Measurements from ENCODE around the gene AP2B1. TPM values are rescaled to one million over a fixed set of nuclear protein-coding genes. Genes with fewer than 3 reads are reported as not detected.
A peak's percentile ranks its signal among the peaks of the same experiment; 100 is the strongest.

AP2B1 gene
- total RNA-seq, 1 experiment from 2014 or later: 87.9 TPM

- no peak for DNase-seq (ENCODE audit: low read depth)
These were observed 142.3 kb downstream of the AP2B1 start for GRCh38 chr17:35729405-35729833.

GRCh38 chr17:35730400-35731005, 143.4 kb downstream of the AP2B1 start:
- no peak for DNase-seq (ENCODE audit: low read depth)

- DNase-seq (ENCODE audit: low read depth): peak; percentile 68
These were observed 144.3 kb downstream of the AP2B1 start, which contains the start of gene RASL10B for GRCh38 chr17:35731239-35731916. RASL10B (plus strand) TSS chr17:35731639; CDS start chr17:35735185, 3,546 bp downstream.

- DNase-seq (ENCODE audit: low read depth): no peak
These were observed 145.0 kb downstream of the AP2B1 start for GRCh38 chr17:35731917-35732805.

GRCh38 chr17:35732806-35733136, 145.6 kb downstream of the AP2B1 start:
- no peak for DNase-seq (ENCODE audit: low read depth)

GRCh38 chr17:35733366-35733765, 146.2 kb downstream of the AP2B1 start:
- DNase-seq (ENCODE audit: low read depth): no peak

- DNase-seq (ENCODE audit: low read depth): no peak
These were observed 147.3 kb downstream of the AP2B1 start for GRCh38 chr17:35734396-35734795.

GRCh38 chr17:35735036-35735805, 148.1 kb downstream of the AP2B1 start:
- DNase-seq (ENCODE audit: low read depth): no peak

- DNase-seq (ENCODE audit: low read depth): no peak
These were observed 149.1 kb downstream of the AP2B1 start for GRCh38 chr17:35736236-35736635.

- no peak for DNase-seq (ENCODE audit: low read depth)
These were observed 151.5 kb downstream of the AP2B1 start for GRCh38 chr17:35738519-35739133.

GRCh38 chr17:35740216-35740615, 153.1 kb downstream of the AP2B1 start:
- no peak for DNase-seq (ENCODE audit: low read depth)

GRCh38 chr17:35740997-35741931, 154.1 kb downstream of the AP2B1 start:
- DNase-seq (ENCODE audit: low read depth): no peak

GRCh38 chr17:35742496-35742895, 155.4 kb downstream of the AP2B1 start:
- no peak for DNase-seq (ENCODE audit: low read depth)

GRCh38 chr17:35742896-35743477, 155.9 kb downstream of the AP2B1 start:
- no peak for DNase-seq (ENCODE audit: low read depth)

GRCh38 chr17:35743626-35744328, 156.7 kb downstream of the AP2B1 start:
- peak; percentile 57 for DNase-seq (ENCODE audit: low read depth)

- no peak for DNase-seq (ENCODE audit: low read depth)
These were observed 157.7 kb downstream of the AP2B1 start for GRCh38 chr17:35744830-35745229.

- DNase-seq (ENCODE audit: low read depth): no peak
These were observed 158.1 kb downstream of the AP2B1 start for GRCh38 chr17:35745246-35745645.

GRCh38 chr17:35745749-35746320, 158.7 kb downstream of the AP2B1 start:
- no peak for DNase-seq (ENCODE audit: low read depth)

GRCh38 chr17:35747540-35748017, 160.5 kb downstream of the AP2B1 start:
- peak; percentile 83 for DNase-seq (ENCODE audit: low read depth)
